Fibroblast of villous mesenchyme (primary cell): Measurements from ENCODE around the gene EVI5L. TPM values are rescaled to one million over a fixed set of nuclear protein-coding genes. Genes with fewer than 3 reads are reported as not detected.
A peak's percentile ranks its signal among the peaks of the same experiment; 100 is the strongest.

Experiments
- DNase-seq: peaks from one replicate; pipeline ENCODE4 v3.0.0-alpha.2; 2010; ENCODE audit warnings: low read depth
- H3K4me3 ChIP-seq: 2 replicates; pipeline ENCODE4 v1.5.1; 2011; ENCODE audit warnings: low read depth, mild to moderate bottlenecking, low read length
- CTCF ChIP-seq: IDR thresholded peaks from 2 replicates; pipeline ENCODE4 v1.5.1; 2012; ENCODE audit warnings: low read depth, mild to moderate bottlenecking, low read length; ENCODE audit not compliant: insufficient read depth
- total RNA-seq: library from RNA; depleted of rRNA; stranded (reverse); fragments of >200 nt; gene quantifications from 2 replicates; pipeline ENCODE4 v1.2.3, GENCODE V29; 2012

EVI5L gene
- total RNA-seq, 1 donor, result 25.5 TPM

DNA sequence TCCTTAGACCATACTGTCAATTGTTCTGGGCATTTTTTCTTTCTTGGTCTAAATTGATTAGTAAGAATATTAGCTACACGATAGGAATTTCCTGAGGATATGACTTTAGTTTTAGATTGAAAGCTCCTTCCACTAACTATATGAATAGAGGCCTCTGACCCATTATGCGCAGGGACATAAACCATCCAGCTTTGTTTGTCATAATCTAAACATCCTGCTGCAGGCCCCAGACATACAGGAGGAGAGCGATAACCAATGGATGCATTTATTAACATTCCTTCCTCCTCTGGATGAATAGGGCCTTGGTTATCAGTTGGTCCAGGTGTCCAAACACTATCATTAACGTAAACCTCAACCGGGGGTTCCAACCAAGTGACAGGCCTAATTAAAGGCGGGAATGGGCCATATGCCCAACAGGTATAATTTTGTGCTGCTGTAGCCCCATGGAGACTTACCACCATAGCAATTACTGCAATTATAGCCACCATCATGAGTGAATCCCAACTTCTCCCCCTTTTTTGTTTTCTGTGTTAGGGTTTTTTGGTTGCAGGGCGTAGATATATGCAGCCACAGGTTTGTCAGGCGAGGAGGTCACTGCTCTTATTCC is 34.4 kb upstream of the EVI5L start:
- TF ChIP-seq CTCF, result no peak
- no peak overlapping the region for H3K4me3 ChIP-seq
- DNase-seq, result no peak

- peak; percentile 58 for TF ChIP-seq CTCF
- H3K4me3 ChIP-seq, result peak overlapping the region; percentile 10
- peak; percentile 83 for DNase-seq
Observed at GRCh38 chr19:7799640-7800355, 30.2 kb upstream of the EVI5L start.

DNA sequence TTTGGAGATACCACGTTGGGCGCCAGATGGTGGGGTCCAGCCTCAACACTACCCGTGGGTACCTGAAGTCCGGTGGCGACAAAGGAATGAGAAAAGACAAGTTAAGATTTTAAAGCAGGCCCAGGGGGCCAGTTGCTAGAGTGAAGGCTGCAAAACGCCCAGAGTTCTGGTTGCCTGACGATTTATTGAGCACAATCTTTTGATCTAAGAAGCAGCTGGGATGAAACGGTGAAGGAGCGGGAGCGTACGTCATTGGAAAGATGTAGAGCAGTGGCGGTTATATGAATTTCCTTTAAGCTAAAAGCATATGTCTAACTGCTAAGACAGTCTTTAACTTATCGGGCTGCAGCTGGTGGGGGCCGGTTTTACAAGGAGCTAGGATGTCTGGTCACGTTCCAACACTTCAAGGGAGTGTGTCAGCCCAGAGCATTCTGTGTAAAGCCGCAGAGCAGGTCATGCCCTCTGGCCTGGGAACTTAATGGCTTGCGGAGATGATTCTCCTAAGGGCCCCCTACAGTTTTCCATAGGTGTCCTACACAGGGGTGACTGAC is 28.9 kb upstream of the EVI5L start:
- TF ChIP-seq CTCF, result no peak
- H3K4me3 ChIP-seq, result no peak overlapping the region

GRCh38 chr19:7806234-7806633 is 23.8 kb upstream of the EVI5L start:
- no peak overlapping the region for H3K4me3 ChIP-seq
- DNase-seq, result no peak
- no peak for TF ChIP-seq CTCF

More for the DNA sequence above, 28.9 kb upstream of the EVI5L start:
- DNase-seq, result peak; percentile 38

DNA sequence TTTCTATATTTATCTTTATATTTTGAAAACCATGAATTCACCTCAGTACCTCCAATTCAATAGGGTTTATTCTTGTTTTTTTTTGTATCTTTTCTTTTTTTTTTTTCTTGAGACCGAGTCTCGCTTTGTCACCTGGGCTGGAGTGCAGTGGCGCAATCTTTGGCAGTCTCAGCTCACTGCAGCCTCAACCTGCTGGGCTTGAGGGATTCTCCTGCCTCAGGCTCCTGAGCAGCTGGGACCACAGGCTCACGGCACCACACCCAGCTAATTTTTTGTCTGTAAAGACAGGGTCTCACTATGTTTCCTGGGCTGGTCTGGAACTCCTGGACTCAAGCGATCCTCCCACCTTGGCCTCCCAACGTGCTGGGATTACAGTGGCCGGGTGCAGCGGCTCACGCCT is 23.1 kb upstream of the EVI5L start:
- DNase-seq, result no peak
- TF ChIP-seq CTCF, result no peak
- H3K4me3 ChIP-seq, result no peak overlapping the region

GRCh38 chr19:7808108-7808507 is 21.9 kb upstream of the EVI5L start:
- H3K4me3 ChIP-seq, result no peak overlapping the region
- no peak for DNase-seq
- no peak for TF ChIP-seq CTCF
